SW 1271 (cell line): Measurements from ENCODE around the gene HJURP.
A peak's percentile ranks its signal among the peaks of the same experiment; 100 is the strongest.

Experiments used
- DNase-seq, 2 experiments: peaks; one replicate each; lab custom pipeline; 2025; lab: John Stamatoyannopoulos, UW

HJURP gene

GRCh38 chr2:233814056-233814835, 40.1 kb downstream of the HJURP start:
- peak in 1 of 2 experiments; percentile 10 for DNase-seq

GRCh38 chr2:233813236-233814055, 40.9 kb downstream of the HJURP start:
- DNase-seq: no peak

- no peak for DNase-seq
Measured at GRCh38 chr2:233811732-233812131, 42.6 kb downstream of the HJURP start.

GRCh38 chr2:233811087-233811486, 43.2 kb downstream of the HJURP start:
- no peak for DNase-seq

- DNase-seq: no peak
Measured at GRCh38 chr2:233810385-233810784, 44.0 kb downstream of the HJURP start.

GRCh38 chr2:233807966-233808935, 46.1 kb downstream of the HJURP start:
- DNase-seq: no peak

- no peak for DNase-seq
Measured at GRCh38 chr2:233807215-233807865, 47.0 kb downstream of the HJURP start.

- DNase-seq: no peak
Measured at GRCh38 chr2:233803994-233804393, 50.3 kb downstream of the HJURP start.

- no peak for DNase-seq
Measured at GRCh38 chr2:233803292-233803911, 50.9 kb downstream of the HJURP start.

GRCh38 chr2:233802132-233802815, 52.1 kb downstream of the HJURP start:
- no peak for DNase-seq

- DNase-seq: peak in 1 of 2 experiments; percentile 3
Measured at GRCh38 chr2:233801357-233802131, 52.8 kb downstream of the HJURP start.

- no peak for DNase-seq
Measured at GRCh38 chr2:233800208-233800607, 54.1 kb downstream of the HJURP start.

GRCh38 chr2:233799716-233800115, 54.6 kb downstream of the HJURP start:
- DNase-seq: no peak

- DNase-seq: no peak
Measured at GRCh38 chr2:233799087-233799665, 55.2 kb downstream of the HJURP start.

- DNase-seq: no peak
Measured at GRCh38 chr2:233798335-233799086, 55.8 kb downstream of the HJURP start.

GRCh38 chr2:233796254-233796653, 58.1 kb downstream of the HJURP start:
- no peak for DNase-seq

- no peak for DNase-seq
Measured at GRCh38 chr2:233795735-233796171, 58.6 kb downstream of the HJURP start.

- no peak for DNase-seq
Measured at GRCh38 chr2:233794128-233794658, 60.1 kb downstream of the HJURP start.
